NCI-H146 (cell line): ENCODE measurements around the gene GFPT2.
A peak's percentile ranks its signal among the peaks of the same experiment; 100 is the strongest.

Source experiments
- DNase-seq: peaks from one replicate; lab custom pipeline; 2025; lab: John Stamatoyannopoulos, UW

Gene GFPT2

DNA sequence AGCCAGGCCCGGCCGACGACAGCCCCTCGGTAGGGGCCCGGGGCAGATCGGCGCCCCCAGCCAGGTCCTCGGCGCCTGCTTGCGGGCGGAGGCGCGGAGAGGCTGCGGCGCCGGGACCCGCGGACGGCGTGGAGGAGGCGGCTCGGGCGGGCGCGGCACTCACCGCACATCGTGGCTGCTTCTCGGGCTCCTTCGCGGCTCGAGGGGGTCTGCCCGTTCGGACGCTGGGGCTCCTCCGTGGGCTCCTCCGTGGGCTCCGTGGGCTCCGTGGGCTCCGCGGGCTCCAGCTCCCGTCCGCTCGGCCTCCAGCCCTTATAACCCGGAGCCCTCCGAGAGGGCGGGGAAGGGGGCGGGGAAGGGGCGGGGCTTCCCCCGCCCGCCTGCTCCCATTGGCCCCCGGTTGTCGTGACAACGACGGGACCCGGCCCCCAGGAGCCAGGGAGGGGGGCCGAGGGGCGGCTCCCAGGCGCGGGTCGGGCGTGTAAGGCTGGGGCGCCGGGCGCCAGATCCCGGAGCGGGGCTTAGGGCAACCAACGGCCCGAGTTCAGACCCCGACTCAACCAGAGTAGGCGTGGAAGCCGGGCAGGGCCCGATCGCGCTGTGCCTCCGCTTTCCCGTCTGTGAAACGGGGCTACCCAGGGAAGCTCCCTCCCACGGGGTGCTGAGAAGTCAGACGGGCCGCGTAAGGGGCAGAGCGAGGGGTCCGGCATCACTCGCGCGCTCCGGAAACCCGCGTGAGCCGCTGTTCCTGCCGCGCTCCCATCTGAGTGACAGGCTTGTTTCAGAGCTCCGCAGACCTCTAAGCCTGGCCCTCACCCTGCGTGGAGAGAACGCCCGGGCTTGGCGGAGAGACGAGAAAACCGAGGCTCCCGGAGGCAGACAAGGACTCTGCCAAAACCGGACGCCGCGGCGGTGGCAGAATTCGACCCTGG, at the start of gene GFPT2:
TSS of gene GFPT2 (minus strand) at position 289 of the 932 bp plus-strand sequence. CDS start at position 170, 119 bp downstream.
- peak; percentile 62 for DNase-seq

DNA sequence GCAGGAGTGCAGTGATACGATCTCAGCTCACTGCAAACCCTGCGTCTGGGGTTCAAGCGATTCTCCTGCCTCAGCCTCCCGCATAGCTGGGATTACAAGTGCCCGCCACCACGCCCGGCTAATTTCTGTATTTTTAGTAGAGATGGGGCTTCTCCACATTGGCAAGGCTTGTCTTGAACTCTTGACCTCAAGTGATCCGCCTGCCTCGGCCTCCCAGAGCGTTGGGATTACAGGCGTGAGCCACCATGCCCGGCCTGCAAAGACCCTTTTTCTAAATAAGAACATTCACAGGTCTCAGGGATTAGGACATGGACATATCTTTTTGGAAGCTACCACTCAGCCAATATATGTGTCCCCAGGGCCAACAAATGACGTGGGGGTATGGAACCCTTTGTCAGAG, 49.6 kb upstream of the GFPT2 start:
- no peak for DNase-seq

DNA sequence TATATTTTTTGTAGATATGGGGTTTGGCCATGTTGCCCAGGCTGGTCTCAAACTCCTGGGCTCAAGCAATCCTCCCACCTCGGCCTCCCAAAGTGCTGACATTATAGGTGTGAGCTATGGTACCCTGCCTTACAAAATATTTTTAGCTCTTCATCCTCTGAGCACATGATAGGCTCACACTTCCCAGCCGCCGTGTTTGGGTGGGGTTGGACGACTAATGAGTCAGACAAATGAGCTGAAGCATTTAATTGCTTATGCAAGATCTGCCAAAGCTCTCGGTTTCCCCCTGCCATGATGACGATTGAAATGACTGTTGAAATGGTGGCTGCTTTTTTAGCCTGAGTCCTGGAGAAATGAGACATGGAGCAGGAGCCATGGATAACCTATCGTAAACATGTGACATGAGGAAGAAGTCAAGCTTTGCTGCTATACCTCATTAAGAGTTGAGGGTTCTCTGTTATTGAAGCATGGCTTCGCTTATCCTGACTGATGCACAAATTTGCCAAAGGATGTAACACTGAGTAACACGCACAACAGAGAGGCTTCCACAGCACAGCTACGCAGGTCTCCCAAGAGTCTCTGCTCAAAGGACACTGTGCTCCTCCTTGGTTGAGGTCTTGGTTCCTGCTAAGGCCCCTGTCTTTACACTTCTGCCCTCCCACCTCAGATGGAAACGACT, 48.2 kb upstream of the GFPT2 start:
- no peak for DNase-seq

DNA sequence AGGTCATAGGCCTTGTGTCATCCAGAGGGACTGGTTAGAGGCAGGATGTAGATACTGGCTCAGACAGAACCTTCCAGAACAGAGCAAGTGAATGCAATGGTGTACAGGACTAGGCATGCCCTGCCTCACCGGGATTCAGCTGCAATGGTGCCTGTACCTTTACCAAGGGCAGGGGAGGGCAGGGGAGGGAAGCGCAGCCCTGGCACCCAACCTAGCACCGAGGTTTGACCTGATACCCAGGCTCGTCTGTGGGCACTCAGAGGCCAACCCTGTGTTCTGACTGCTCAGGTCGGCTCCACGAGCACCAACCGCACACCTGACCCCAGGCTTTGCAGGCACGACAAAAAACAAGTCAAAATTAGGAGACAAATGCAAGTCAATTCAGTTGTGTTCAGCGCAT, 47.3 kb upstream of the GFPT2 start:
- DNase-seq, result no peak

DNA sequence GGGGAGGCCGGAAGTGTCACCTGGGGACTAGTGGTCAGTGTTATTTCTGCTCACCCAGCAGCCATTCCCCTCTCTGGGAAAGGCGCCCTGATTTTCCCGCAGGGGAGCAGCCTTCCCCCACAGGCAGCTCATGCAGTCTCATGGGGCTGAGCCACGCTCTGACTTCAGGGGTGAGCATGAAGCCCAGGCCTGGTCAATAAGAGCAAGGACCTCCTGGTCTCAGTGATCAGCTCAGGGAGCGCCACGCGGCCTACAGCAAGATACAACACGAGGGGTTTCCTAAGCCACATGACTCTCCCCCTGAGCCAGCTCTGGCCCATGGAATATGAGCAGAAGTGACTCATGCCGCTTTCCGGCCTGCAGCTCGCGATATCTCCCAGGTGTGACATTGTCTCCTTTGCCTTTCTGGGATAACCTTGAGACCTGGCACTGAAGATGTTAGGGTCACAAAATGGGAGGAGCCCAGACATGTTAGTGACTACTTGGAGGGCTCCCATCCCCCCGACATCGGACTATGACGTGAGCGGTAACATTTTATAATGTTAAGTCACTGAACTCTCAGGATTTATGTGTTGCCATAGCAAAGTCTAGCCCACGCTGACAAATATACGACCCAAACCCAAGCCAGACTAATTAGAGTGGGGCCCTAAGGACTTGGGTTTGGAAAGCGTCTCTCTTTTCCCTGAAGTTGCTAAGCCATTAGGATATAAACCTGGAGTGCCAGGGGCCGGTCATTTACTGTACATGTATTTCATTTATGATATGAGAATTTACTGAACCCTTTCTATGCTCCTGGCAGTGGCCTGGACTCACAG, 46.5 kb upstream of the GFPT2 start:
- no peak for DNase-seq

DNA sequence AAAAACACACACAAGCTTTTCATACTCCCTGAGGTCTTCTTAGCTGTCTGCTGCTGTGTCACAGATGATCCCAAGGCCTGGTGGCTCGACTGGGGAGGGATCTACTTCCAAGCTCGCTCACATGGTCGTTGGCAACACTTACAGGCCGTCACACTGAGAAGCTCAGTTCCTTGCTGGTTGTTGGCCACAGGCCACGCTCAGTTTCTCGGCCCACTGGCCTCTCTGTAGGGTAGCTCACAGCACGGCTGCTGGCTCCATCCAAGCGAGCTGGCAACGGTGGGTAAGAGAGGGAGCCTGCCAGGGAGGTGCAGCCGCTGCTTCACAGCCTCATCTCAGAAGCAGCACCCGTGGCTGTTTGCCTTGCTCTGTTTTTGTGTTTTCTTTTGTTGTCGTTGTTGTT, 43.8 kb upstream of the GFPT2 start:
- DNase-seq, result no peak

DNA sequence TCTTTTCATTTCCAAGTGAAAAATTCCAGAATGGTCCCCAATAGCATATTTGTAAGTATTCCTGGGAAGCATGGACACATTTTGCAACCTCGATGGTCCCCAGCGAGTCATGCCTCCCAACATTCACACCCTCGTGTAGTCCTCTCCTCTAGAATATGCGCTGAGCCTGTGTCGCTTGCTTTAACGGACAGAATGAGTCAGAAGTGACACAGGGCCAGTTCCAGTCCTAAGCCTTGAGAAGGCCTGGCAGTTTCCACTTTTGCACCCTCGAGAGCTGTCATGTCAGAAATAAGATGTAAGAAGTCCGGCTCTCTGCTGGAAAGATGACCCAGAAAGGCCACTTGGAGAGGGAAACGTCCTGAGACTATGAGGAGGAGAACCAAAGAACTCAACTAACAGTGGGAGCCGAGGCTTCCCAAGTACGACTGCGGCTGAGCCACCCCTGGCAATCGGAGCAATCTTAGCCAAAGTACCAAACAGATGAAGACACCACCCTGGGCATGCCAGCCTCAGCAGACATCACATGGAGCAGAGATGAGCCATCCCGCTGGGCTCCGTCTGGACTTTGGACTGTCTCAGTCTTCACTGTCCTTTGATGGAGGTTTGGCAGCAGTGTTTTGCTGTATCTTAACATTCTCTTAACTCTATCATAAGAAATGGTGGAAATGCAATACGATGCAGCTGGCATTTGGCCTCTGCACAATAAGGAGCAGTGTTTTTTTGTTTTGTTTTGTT, 42.6 kb upstream of the GFPT2 start:
- DNase-seq, result no peak

DNA sequence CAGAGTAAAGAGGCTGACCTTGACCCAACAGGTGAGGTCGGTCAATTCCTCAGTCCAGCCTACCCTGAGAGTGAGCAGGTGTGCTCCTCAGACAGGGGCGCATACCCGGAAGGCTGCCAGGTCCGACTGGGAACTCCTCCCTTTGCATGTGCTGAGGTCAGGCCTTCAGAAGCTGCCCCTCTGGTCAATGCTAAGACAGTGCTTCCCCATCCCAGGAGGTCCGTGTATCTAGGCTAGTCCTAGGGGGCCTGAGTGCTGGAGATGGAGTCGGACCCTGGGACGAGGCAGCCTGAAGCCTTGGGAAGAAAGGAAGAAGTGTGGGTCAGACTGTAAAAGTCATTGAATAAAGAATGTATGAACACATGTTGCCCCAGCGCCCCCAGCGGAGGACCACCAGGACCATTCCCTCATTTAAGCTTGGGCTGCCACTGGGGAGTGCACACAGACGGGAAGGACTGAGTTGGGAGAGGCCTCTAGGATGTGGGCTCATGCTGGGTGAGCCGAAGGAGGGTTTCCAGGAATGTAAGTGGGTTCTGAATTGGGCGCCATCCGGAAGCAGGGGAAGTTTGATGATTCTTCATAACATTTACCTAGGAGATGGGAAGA, 41.0 kb upstream of the GFPT2 start:
- DNase-seq, result no peak

DNA sequence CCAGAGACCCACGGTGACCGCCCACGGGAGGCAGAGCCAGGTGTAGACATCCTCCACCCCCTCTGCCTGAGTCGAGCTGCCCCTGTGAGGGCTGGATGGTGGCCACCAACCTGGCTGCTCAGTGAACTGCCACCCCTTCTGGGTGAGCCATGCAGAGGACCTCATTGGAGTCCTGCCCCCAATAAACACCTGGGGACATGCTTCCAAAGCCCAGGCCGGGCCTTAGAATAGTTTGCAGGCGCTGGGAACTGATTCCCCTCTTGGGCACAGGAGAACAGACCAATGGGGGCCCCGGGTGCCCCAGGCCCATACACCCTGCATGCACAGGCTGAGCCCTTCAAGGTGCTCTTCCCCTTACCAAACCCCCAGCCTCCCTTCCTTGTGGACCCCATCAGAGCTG, 38.1 kb upstream of the GFPT2 start:
- DNase-seq, result no peak

DNA sequence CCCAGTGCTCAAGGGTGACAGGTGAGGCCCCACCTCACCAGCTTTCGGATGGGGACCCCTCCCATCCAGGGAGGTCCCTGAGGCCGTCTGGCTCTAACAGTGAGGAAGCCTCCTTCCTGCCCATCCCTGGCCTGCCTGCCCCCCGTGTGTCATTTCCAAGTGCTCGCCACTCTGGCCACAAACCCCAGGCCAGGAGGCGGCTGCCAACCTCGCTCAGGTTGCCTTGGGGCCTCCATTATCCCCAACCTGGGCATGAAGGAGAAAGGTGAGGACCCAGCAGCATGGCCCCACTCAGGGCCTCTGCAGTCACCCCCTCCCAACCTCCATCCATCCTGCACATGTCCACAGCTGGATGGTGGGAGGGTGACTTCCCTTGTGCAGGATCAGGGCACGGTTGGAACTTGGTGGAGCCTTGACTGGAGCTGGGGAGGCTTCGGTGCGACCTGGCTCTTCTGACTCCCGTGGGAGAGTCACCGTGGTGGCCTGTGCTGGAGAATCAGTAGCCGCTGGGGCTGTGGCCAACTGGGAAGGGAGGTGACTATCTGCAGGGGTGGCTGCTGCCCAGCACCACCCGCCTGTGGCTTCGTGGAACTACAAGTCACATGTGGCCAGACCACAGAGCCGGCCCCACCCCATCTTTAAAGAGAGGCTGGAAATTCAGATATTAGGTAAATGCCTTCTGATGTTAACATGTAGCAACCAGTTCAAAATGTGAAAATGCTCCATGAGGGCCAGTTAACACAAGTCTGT, 37.5 kb upstream of the GFPT2 start:
- DNase-seq, result no peak

DNA sequence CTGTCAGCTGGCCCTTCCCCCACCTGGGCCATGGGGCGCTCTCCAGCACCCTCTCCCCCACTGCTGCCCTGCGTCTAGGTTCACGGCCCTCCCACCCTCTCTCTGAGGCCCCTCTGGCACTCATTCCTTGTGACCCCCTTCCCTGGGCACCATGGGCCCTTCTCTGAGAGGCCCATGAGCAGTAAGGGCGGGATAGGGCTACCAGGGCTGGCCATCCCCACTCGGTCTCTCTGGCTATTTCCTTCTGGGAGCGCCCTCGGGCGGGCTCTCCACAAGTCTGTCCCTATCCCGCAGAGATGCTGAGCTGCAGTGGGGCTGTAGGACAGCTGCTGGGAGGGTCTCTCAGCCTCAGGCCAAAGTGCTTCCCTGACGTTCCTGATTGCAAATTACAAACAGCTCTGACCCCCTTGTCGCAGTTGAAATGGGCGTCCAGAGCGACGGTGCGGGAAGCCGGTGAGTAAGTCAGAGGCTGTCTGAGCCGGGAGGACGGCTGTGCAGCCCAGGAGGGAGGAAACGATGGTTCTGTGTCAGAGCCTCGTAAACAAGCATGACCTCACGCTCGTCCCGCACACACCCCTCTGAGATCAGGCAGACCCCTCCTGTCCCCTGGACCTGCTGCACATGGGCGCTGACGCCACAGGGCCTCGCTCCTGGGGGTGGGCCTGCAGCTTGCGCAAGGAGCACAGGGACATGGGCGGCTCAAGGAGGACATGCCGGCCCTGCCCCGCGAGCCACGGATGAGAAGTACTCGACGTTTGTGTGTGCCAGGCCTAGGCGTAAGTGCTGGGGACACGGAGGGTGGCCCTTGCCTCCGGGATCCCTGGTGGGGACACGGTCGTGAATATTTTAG, 36.3 kb upstream of the GFPT2 start:
- no peak for DNase-seq

DNA sequence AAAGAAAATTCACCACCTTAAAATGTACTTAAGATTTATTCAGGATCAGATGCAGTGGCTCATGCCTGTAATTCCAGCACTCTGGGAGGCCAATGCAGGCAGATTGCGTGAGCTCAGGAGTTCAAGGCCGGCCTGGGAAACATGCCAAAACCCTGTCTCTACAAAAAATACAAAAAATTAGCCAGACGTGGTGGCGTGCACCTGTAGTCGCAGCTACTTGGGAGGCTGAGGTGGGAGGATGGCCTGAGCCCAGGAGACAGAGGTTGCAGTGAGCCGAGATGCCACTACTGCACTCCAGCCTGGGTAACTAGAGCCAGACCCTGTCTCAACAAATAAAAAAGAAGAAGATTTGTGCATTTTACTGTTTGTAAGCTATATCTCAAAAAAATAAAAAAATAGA, 34.7 kb upstream of the GFPT2 start:
- DNase-seq, result no peak

DNA sequence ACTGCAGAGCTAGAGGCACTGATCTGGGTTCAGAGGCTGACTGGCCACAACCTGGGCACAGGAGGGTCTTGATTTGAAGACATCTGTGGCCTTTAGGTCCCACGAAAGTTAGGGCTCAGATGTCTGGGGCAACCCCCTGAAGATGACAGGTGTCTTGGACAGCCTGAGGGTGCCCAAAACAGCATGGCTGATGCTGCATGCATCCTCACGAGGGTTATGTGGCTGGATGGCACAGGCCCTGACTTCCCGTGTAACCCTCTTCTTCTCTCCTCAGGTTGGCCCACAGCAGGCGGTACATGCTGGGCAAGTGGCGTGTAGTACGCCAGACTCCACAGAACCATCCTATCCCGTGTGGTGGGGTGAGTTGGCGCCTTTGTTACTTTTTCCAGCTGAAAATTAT, 29.8 kb upstream of the GFPT2 start:
- DNase-seq, result no peak

DNA sequence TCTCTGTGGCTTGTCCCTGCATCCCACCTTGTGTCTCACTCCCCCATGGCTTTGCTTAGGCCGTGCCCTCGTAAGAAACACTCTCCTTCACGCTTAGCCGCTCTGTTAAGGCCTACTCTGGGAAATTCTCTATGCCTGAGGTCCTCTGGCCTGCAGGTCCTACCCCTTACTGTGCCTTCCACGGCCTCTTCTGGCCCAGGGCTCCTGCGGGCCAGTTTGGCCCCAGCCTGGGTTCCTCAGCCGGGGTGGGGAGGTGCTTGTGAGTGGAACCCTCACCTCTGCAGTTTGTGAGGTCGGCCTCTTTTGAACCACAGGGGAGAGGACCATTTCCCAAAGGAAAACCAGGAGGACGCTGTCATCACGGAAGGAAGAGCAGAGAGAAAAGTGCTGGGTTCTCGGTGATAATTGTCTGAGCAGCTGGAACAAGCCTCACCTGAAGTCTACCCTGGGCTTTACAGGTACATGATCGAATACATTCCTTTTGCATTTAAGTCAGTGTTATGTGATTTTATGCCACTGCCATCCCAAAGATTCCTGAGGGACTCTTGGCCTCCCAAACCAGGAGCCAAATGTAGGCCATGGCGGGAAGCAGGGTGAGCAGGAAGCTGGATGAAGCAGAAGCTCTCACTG, 28.8 kb upstream of the GFPT2 start:
- DNase-seq, result no peak

DNA sequence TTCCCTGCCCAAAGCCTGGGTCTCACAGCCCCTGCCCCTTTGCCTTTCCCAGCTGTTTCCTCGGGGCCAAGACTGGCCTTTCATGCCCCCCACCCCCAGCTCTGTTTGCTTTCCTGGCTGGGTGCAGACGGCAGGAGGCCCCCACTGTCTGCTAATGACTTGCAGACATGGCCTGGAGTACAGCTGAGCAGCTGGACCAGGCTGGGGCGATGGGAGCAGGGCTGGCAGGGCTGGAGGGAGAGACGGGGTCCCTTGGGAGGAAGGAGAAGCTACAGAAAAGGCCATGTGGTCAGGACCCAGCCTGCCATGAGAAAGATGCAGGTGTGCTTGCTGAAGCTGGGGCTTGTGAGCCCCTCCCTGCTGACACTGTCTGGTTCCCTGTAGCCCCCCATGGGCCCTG, 28.3 kb upstream of the GFPT2 start:
- peak; percentile 1 for DNase-seq

DNA sequence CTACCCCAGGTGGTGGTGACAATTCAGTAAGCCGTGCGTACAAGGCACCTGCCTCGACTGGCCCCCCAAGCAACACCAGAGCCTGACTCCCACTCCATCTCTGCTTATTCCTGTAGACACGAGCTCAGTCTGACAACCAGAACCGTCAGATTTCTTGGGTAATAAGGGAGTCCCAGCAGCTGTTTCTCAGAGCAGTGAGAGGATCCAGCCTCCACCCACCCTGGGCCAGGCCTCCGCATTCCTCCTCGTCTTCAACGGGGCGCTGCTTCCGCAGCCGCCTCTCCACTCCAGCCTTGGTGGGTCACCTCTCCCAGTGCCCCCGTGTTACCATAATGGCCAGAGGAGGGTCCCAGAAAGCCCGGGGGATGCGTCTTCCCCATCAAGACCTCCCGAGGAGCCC, 27.7 kb upstream of the GFPT2 start:
- no peak for DNase-seq

DNA sequence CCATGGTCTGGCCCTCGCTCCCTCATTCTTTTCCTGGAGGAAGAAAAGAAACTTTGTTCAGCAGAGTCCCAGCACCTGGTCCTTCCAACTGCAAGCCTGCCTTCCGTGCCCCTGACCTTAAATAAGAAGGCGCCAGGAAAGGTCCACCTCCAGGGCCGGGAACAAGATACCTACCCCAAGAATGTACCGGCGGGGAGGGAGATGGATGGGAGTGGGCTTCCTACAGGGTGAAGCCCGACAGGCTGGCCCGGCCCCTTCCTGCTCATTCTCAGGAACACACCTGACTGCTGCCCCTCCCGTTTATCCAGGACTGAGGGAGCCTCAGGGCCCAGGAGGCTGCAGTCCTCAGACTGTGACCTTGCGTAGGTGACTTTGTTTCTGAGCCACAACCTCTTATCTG, 27.3 kb upstream of the GFPT2 start:
- no peak for DNase-seq

DNA sequence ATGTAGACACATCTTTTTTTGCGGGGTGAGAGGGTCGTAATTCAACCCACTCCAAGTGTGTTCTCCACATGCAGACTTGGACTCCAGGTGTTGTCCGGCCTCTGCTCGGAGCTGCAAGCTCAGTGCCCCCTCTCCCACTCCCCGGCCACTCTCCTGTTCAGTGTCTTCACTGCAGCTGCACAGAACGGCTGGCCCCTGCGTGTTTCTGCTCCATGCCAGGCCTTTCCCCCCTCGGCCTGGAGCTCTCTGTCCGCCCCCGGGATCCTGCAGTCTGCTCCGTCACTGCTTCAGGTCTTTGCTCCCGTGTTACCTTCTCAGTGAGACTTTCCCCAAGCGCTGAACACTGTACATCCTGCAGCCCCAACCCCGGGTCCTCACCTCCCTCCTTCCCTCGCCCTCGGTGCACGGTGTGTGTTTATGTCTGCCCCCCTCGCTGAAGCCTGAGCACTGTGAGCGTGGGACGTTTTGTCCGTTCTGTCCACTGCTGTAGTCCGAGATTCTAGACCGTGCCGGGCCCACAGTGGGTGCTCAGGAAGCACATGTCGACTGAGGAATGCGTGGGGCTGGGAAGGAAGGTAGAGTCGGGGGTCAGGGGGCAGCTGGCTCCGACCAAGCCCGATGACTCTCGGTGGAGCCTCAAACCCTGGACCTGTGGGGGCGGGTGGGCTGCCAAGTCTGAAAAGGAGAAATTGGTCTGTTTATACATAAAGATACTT, 26.4 kb upstream of the GFPT2 start:
- no peak for DNase-seq
